HG03060 (cell line): ENCODE data around the gene GAS2L1.

Source experiments
- ATAC-seq: cut with Tn5 transposase; IDR thresholded peaks from one replicate; pipeline ENCODE4 v1.9.1; 2021; ENCODE audit warnings: low read depth, moderate number of reproducible peaks; ENCODE audit not compliant: unreplicated experiment

Gene GAS2L1

DNA sequence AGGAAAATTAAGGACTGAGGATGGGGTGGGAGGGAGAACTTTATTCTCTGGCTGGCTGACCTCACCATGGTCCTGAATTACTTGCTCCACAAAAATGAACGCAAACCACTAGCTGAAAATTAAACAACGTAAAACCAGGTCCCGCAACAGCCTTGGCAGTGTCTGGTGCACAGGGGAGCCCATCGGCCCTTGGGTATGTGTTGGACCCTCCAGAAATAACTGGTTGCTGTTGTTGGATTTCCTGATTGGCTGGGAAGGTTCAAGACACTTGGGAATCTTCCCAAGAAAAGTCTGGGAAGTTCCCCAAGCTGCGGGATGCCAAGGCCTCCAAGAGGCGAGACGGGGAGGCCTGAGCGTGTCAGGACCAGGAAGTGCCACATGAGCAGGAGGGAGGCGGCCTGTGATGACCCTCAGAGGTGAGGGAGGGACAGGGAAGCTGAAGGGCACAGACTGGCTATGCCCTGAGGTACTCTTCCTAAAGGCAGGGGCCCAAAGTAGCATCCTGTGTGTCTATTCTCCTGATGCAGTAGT, 19.4 kb downstream of the GAS2L1 start:
- ATAC-seq = no peak

- no peak for ATAC-seq
Observed at GRCh38 chr22:29326481-29326880, 20.0 kb downstream of the GAS2L1 start.

DNA sequence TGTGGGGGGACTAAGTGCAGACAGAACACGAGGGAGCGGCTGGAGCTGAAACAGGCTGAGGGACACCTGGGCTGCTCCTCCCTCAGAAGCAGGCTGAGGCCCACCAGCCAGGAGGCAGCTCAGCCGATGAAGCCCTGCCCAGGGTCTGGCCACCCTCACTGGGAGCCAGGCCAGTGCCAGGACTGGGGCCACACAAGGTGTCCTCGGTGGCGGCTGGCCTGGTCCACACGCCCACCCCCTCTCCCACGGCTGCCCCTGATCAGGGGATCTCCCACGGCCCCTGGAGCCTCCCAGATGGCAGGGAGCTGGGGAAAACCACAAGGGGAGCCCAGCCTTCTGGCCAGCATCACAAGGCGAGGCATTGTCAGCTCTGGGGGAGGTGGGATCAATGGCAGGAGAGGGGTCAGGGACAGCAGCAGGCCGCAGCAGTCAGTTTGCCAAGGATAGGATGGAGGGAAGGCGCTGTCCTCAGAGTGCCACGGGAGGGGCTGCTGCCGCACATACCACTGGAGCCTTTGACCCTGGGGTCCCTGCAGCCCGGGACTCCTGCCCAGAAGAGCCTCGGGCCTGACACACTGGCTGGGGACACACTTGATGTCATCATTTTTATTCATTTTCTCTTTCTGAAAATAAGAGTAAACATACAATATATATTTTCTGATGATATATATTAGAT, 20.8 kb downstream of the GAS2L1 start:
- ATAC-seq = no peak

DNA sequence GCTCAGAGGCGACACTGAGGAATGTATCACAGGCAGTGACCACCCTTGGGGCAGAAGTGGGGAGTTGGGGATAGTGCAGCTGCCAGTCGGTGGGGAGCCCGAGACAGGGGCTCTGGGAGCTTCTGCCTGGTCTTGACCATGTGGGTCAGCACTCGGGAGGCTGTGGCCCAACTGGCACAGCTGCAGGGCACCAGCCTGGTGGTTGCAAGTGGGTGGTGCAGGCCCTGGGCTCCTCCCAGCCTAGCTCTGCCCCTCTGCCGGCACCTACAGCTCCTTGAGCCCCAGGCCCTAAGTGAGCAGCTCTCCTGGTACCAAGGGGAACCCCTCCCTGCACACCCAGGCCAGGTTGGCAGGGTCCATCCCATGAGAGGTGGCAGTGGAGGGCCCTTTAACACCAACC, 21.6 kb downstream of the GAS2L1 start:
- no peak for ATAC-seq

GRCh38 chr22:29328566-29329500, 22.4 kb downstream of the GAS2L1 start:
- no peak for ATAC-seq

DNA sequence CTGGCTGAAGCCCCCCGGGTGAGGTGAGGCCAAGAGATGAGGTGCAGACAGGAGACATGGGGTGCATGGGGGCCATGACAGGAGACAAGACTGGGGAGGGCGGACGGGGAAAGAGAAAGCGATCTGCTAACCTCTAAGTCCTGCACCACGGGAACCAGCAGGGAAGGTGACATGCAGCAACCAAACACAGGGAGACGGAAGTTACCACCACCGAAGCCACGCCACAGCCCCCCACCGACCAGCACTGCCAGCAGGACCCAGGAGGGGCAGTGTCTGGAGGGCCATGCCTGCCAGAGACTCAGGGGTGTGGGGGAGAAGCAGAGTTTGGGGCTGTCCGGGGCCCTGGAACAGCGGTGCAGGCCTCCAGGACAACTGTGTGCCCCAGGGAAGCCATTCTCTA, 23.1 kb downstream of the GAS2L1 start:
- no peak for ATAC-seq

DNA sequence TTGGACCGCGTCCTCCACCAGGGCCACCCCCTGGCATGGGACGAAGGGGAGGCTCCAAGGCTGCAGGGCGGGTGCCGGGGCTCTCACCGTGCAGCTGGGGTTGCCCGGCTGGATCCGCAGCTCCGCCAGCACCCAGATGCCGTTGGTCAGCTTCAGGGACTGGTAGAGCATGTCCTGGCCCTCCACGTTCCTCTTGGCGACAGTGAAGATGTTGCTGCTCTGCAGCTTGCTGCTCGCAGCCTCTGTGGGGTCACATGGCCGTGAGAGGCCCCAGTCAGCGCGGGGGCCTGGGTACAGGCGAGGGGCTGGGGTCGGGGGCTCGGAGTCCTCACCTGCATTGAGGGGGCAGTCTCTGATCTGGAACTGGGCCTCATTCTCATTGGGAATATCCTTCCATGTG, 23.8 kb downstream of the GAS2L1 start:
- no peak for ATAC-seq

- no peak for ATAC-seq
Observed at GRCh38 chr22:29330753-29331152, 24.3 kb downstream of the GAS2L1 start.

DNA sequence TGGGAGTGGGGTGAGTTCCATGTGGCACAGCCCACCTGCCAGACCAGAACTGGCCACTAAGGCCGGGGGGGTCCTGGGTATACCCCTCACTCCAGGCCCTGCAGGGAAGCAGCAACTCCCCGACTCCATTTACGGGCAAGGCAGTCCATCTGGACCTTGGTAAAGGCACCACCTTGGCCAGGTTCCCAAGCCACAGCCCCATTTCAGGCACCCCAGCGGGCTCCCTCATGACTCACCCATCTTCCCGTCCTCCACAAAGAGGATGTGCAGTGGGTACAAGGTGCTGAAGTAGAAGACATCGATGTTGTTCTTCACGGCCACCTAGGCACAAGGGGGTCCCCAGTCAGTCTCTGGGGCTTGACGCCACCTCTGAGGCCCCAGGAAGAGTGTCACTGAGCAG, 24.8 kb downstream of the GAS2L1 start:
- no peak for ATAC-seq

DNA sequence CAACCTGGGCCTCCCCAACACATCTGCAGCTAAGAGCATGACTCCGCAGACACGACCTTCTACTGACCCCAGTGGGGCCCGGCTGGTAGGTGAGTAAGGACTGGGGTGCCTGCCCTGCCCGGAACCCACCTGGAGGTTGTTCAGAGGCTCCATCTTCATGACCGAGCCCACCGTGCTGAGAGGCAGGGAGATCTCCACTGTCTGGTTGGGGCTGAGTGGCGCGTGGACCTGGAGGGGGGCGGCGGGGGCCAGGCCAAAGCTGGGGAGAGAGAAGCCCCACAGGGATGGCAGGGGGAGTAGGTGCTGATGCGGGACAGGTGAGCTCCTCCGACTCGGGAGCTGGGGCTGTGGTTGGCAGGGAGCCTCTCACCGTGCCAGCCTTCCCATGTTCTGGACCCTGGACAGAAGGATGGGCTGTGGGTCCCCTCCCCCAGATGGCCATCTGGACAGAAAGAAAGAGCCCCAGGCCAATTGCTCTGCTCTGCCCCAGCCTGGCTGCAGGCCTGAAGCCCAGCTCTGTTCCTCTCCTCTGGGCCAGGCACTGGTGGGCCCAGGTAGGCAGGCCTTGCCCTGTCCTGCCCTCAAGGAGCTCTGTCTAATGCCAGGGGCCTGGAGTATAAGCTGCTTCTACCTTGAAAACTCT, 25.3 kb downstream of the GAS2L1 start:
- ATAC-seq = no peak

GRCh38 chr22:29332886-29333496, 26.5 kb downstream of the GAS2L1 start:
- ATAC-seq = no peak

DNA sequence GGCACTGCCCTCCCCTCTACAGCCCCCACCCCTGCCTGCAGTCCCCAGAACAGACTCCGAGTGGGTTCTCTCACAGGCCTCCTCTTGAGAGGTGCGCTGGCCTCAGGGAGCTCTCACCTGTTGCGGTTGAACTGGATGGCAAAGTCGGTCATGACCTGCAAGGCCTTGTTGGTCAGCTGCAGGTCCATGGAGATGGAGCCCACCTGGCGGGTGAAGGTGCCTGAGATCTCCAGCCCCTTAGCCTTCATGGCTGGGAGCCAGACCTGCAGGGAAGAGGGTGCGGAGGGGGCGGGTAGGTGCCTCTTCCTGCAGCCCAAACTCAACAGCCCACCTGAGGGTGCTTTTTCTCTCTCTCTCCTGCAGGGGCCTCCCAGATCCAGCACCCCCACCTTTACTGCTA, 27.7 kb downstream of the GAS2L1 start:
- no peak for ATAC-seq

DNA sequence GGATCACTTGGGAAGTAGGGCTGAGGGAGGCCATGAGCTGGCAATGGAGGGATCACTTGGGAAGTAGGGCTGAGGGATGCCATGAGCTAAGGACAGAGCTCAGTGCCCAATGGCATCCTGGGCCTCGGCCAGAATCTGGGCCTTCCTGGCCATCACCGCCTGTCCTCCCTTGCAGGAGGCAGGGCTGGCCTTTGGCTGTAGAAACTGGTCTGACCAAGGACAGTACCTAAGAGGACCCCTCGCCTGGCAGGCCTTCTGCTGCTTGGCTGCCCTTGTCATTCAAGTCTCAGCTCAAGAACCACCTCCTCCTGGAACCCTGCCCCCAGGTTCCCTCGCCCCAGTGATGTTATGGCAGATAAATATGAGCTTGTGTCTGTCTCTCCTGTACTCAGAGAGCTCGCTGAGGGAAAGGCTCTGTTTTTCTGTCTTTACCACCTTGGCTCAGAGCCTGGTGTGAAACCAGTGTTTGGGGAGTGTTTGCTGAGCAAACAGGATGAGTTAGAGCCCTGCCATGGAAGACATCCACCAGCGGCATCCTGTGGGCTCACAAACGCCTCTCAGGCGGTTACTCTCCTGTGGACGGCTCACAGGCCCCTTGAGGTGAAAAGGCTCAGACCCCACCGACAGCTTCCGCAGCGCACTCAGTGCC, 28.4 kb downstream of the GAS2L1 start:
- ATAC-seq = no peak

DNA sequence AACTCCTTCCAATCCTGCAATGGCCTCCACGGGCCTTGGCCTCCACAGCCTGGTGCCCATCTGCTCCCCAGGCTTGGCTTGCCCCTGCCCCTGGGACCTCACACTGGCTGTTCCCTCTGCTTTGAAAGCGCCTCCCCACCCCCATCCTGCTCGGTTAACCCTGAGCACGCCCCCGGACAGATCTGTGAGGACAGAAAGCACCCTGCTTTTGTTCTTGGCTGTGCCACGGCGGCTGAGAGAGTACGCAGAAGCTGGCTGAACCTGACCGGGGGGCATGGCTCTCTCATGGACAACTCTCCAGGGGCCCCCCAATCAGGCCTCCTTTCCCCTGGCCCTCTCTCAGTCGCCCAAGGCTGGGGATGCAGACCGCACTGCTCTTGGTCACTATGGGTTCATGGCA, 29.2 kb downstream of the GAS2L1 start:
- ATAC-seq = no peak

GRCh38 chr22:29336751-29337490, 30.5 kb downstream of the GAS2L1 start:
- no peak for ATAC-seq

- no peak for ATAC-seq
Observed at GRCh38 chr22:29337631-29338284, 31.3 kb downstream of the GAS2L1 start.

DNA sequence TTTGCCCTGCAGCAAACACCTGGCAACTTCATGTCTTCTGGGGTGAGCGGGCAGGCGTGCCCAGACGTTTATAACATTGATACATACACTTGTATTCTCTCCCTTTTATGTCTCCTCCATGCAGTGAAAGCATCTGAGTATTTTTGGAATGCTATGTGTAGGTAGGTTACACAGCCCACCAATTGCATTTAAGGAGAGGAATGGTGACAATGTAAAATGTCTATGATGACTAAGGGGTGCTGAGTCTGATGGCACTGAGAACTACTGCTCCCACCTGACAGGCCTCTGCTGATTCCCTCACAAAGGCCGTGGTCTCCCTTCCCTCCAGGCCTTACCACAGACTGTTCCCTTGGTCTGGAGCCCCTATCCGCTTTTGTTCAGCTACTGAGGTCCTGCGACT, 31.9 kb downstream of the GAS2L1 start:
- ATAC-seq = no peak

DNA sequence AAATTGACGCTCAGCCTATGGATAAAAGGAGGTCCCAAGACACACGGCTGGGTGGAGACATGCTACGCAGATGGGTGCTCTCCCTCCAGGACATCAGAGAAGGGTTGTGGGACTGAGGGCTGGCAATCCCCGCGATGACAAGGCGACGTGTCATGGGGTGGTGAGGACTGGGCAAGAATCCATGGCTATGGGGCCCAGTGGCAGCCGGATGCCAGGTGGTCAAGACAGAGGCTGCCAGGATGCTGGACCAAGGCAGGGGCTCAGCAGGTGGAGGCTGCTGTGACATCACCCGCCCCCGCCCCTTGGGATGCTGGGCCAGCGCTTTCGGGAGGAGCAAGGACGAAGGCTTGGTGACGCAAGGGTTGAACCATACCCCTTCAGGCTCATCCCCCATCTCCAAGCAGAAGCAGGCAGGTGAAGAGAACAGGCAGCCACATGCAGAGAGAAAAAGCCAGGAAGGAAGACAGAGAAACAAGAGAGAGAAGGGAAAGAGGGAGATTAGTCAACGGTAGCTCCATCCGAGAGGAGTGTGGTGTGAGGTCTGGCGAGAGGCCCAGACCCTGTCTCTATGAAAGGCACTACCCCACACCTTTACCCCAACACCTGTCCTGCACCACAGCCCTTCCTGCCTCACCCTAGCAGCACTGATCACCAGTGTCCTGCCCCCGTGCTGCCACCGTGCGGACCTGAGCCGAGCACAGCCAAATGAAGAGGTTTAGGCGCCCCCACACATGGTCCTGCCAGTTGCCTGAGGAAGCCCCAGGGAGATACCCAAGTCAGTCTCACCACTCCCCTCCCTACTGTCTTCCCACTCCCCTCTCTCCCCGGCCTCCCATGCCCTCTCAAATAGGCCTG, 33.2 kb downstream of the GAS2L1 start:
- no peak for ATAC-seq
